GM21390 (cell line): ENCODE data around the gene SIRT4.
"Not testable (repeated sequence)": the region's sequence is repeated elsewhere in the genome, so short reads cannot be mapped to it uniquely, and the experiment has no call there.

Experiments
- ATAC-seq: cut with Tn5 transposase; IDR thresholded peaks from one replicate; pipeline ENCODE4 v1.9.1; 2021; ENCODE audit not compliant: unreplicated experiment

Gene SIRT4

GRCh38 chr12:120332523-120332922 is 30.4 kb downstream of the SIRT4 start:
- no peak for ATAC-seq

- ATAC-seq = not testable (repeated sequence)
Observed at GRCh38 chr12:120335447-120335846, 33.3 kb downstream of the SIRT4 start.

DNA sequence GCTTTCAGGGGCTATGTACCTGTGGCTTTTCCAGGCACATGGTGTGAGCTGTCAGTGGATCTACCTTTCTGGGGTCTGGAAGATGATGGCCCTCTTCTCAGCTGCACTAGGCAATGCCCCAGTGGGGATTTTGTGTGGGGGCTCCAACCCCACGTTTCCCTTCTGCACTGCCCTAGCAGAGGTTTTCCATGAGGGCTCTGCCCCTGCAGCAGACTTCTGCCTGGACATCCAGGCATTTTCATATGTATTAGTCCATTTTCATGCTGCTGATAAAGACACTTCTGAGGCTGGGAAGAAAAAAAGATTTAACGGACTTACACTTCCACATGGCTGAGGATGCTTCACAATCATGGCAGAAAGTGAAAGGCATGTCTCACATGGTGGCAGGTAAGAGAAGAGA is 34.3 kb downstream of the SIRT4 start:
- ATAC-seq = not testable (repeated sequence)

DNA sequence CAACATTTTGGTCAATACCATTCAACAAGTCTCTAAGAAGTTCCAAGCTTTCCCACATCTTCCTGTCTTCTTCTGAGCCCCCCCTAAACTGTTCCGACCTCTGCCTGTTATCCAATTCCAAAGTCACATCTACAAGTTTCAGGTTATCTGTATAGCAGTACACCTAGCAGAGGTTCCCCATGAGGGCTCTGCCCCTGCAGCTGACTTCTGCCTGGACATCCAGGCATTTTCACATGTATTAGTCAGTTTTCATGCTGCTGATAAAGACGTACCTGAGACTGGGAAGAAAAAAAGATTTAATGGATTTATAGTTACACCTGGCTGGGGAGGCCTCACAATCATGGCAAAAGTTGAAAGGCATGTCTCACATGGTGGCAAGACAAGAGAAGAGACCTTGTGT is 35.6 kb downstream of the SIRT4 start:
- no peak for ATAC-seq

- ATAC-seq = no peak
Observed at GRCh38 chr12:120339256-120339655, 37.1 kb downstream of the SIRT4 start.

DNA sequence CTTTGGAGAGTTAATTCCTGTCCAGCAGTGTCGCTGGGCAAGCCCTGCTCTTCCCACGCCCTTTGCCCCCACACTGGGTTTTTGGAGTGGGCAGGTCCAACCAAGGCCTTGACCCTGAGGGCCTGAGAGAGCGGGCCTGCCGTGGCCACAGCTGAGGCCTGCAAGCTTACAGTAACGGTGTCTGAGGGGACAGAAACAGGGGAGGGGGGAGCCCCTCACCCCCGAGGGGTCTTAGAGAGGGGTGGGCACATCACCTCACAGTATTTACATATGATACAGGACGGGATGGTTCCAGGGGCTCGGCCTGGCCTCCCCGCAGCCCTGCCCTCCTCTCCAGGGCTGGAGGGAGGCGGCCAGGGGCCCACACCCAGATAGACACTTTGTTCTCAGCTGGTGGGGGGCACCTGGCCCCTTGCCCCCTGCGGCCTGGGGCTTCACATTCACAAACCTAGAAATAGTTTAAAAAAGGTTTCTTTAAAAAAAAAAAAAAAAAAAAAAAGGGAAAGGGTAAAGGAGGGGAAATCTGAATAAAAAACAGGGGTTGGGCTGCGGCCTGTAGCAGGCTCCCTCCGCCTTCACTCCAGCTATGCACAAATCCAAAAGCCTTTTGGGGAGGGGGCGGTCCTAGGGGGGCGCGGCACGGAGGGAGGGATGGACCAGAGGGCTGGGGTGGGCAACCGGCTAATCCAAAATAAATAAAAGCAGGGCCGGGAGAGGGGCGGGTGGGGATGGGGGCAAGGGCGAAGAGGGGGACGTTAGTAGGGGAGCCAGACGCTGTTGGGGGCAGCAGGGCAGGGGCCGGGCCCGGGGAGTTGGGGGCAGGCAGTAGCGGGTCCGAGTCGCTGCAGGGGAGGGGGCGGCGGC is 40.3 kb downstream of the SIRT4 start:
- no peak for ATAC-seq

DNA sequence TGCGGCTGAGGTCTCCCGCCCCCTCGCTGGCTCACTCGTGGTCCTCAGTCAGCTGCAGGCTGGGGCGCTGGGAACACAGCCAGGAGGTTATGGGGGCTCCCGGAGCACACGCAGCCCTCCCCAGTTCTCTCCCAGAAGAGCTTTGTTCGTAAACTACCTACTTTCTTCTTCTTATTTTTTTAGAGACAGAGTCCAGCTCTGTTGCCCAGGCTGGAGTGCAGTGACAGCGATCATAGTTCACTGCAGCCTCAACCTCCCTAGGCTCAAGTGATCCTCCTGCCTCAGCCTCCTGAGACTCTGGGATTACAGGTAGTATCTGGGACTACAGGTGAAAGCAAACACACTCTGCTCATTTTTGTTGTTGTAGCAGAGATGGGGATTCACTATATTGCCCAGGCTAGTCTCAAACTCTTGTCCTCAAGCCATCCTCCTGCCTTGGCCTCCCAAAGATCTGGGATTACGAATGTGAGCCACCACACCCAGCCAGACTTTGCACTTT is 41.0 kb downstream of the SIRT4 start:
- ATAC-seq = no peak

DNA sequence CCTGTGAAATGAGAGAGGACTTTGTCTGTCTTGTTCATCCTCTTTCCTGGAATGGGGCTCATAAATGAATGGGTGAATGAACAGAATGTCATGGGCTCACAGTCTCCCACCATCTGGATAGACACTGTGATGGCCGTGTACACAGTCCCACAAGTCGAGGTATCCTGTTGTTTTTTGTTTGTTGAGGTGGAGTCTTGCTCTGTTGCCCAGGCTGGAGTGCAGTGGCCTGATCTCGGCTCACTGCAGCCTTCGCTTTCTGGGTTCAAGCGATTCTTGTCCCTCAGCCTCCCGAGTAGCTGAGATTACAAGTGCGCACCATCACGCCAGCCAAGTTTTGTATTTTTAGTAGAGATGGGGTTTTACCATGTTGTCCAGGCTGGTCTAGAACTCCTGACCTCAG is 41.6 kb downstream of the SIRT4 start:
- ATAC-seq = no peak

- no peak for ATAC-seq
Observed at GRCh38 chr12:120346031-120346430, 43.9 kb downstream of the SIRT4 start.

GRCh38 chr12:120346681-120347080 is 44.6 kb downstream of the SIRT4 start:
- no peak for ATAC-seq

GRCh38 chr12:120347766-120348165 is 45.6 kb downstream of the SIRT4 start:
- no peak for ATAC-seq

DNA sequence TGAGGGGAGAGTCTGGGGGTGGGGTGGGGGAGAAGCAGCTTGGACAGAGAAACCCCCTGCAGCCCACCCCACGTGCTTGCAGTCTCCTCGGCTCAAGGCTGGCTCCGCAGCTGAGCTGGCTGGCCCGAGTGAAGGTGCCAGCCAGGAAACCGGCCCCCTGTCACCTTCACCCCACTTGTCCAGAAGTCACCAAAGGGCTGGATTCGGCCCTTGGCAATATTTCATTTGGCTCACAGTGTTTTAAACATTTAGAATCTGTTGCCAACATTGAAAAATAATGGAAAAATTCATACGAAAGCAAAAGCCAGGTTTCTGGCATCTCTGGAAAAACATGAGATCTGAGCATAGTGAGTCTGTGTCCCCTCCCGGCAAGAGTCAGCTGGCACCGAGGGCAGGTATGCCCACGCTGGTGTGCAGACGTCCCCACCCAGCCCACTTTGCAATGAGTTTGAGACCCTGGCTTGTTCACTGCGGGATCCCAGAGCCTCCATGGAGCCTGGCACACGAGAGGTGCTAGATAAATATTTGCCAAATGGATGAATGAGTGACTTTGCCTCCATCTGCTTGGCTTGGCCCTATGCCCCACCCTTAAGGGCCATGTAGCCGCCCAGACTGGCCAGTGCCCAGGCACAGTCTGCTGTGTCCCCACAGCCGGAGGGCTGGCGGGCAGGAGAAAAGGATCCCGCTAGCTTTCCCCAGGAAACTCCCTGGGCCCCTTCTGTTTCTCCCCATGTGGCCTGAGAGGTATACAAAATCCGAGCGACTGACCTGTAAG is 48.6 kb downstream of the SIRT4 start:
- no peak for ATAC-seq

GRCh38 chr12:120352117-120352516 is 50.0 kb downstream of the SIRT4 start:
- no peak for ATAC-seq

- ATAC-seq = no peak
Observed at GRCh38 chr12:120353136-120353535, 51.0 kb downstream of the SIRT4 start.

- ATAC-seq = no peak
Observed at GRCh38 chr12:120353556-120354317, 51.6 kb downstream of the SIRT4 start.

GRCh38 chr12:120356567-120357030 is 54.5 kb downstream of the SIRT4 start:
- no peak for ATAC-seq

- ATAC-seq = no peak
Observed at GRCh38 chr12:120357104-120357503, 55.0 kb downstream of the SIRT4 start.

GRCh38 chr12:120358412-120359100 is 56.4 kb downstream of the SIRT4 start:
- no peak for ATAC-seq

- no peak for ATAC-seq
Observed at GRCh38 chr12:120359128-120359527, 57.0 kb downstream of the SIRT4 start.

DNA sequence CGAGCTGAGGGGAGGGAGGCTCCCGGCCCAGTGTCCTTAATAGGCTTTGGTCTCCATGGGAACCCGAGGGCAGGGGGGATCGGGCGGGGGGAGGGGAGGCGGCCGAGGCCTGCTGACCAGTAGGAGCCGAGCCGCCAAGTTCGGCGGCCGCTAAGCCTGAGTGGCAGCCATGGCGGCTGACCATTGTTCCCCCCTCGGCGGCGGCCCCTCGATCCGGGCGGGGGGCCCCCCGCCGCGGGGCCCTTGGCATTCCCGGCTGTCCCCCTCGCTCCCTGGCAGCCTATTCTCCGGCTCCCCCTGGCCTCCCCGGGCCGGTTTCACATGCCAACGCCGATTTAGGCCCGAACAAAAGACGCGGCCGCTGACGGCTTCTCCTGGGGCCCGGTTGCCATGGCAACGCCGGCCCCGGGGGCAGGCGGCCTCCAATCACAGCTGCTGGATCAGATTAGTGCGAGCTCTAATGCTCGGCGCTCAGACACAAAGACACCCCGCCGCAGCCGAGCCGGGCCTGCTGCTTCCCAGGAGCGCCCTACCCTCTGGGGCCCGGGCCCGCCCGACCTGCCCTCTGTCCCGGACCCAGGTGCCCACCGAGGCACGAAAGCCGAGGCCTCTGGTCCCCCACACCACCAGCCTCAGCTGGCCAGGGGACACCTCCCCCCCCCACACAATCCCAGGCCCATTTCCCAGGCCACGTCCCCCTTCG is 59.5 kb downstream of the SIRT4 start:
- ATAC-seq = no peak
